ENCODE results near the gene ZNF627.

ZNF627 gene

DNA sequence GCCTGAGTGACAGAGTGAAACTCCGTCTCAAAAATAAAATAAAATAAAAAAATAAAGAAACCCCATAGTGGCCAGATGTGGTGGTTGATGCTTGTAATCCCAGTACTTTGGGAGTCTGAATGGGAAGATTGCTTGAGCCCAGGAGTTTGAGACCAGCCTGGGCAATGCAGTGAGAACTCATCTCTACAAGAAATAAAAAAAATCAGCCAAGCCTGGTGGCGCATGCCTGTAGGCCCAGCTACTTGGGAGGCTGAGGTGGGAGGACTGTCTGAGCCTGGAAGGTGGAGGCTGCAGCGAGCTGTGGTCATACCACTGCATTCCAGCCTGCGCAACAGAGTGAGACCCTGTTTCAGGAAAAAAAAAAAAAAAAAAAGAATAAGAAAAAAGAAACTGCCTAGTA lies 53.8 kb downstream of the ZNF627 start:
- no peak for DNase-seq (ENCODE audit: low read depth)
- TF ChIP-seq, protein P1, sequence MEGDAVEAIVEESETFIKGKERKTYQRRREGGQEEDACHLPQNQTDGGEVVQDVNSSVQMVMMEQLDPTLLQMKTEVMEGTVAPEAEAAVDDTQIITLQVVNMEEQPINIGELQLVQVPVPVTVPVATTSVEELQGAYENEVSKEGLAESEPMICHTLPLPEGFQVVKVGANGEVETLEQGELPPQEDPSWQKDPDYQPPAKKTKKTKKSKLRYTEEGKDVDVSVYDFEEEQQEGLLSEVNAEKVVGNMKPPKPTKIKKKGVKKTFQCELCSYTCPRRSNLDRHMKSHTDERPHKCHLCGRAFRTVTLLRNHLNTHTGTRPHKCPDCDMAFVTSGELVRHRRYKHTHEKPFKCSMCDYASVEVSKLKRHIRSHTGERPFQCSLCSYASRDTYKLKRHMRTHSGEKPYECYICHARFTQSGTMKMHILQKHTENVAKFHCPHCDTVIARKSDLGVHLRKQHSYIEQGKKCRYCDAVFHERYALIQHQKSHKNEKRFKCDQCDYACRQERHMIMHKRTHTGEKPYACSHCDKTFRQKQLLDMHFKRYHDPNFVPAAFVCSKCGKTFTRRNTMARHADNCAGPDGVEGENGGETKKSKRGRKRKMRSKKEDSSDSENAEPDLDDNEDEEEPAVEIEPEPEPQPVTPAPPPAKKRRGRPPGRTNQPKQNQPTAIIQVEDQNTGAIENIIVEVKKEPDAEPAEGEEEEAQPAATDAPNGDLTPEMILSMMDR (IDR thresholded peaks at IDR 0.05; ENCODE audit: insufficient read depth, low read depth, low read length, missing control alignments), result no peak
- H3K4me3 ChIP-seq (ENCODE audit: low read depth, low read length), result no peak overlapping the region

DNA sequence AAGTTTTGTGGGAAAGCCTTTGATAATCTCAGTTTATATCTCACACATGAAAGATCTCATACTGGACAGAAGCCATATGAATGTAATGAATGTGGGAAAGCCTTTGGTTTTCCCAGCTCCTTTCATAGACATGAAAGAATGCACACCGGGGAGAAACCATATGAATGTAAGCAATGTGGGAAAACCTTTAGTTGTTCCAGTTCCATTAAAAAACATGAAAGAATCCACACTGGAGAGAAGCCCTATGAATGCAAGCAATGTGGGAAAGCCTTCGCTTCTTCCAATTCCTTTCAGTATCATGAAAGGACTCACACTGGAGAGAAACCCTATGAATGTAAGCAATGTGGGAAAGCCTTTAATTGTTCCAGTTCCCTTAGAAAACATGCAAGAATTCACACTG lies 54.8 kb downstream of the ZNF627 start:
- TF ChIP-seq, protein P1 (IDR thresholded peaks at IDR 0.05; ENCODE audit: insufficient read depth, low read depth, low read length, missing control alignments), result no peak
- no peak for DNase-seq (ENCODE audit: low read depth)
- no peak overlapping the region for H3K4me3 ChIP-seq (ENCODE audit: low read depth, low read length)

DNA sequence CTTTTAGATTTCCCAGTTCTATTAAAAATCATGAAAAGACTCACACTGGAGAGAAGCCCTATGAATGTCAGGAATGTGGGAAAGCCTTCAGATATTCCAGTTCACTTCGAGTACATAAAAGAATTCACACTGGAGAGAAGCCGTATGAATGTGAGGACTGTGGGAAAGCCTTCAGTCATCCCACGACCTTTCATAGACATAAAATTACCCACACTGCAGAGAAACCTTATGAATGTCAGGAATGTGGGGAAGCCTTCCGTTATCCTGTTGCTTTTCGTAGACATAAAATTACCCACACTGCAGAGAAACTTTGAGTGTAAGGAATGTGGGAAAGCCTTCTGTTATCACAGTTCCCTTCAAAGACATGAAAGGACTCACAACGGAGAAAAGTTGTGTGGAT lies 55.2 kb downstream of the ZNF627 start:
- TF ChIP-seq, protein P1 (IDR thresholded peaks at IDR 0.05; ENCODE audit: insufficient read depth, low read depth, low read length, missing control alignments), result no peak
- no peak overlapping the region for H3K4me3 ChIP-seq (ENCODE audit: low read depth, low read length)
- DNase-seq (ENCODE audit: low read depth), result no peak

DNA sequence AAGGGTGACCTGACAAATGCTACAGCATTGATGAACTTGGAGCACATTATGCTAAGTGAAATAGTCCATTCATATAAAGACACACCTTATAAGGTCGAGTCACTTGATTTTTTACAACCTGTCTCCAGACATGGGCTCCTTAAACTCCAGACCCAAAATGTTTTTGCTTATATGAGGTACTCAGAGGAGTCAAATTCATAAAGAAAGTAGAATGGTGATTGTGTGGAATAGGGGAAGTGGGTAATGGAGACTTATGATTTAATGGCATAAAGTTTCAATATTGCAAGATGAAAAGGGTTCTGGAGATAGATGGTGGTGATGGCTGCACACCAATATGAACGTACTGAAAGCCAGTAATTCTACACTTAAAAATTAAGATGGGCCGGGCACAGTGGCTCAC lies 59.3 kb downstream of the ZNF627 start:
- TF ChIP-seq, protein P1 (IDR thresholded peaks at IDR 0.05; ENCODE audit: insufficient read depth, low read depth, low read length, missing control alignments), result no peak
- H3K4me3 ChIP-seq (ENCODE audit: low read depth, low read length), result no peak overlapping the region
- DNase-seq (ENCODE audit: low read depth), result no peak

DNA sequence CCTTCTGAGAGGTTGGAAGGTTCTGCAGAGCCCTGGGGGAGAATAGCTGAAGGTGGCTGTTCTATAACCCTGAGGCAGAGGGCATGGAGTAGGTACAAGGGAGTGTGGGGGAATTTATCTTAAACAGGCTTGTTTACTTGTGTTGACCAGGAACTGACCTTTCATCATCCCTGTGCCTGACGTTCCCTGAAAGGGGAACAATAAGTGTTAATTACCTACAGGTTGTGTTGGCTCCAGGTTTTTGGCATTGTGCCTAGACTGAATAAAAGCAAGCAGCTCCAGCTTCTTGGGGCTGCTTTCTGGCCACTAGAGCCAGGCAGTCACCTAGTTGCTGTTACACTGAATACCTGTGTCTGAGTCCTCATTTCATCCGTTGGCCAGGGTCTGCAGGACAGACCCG lies 60.0 kb downstream of the ZNF627 start:
- no peak for DNase-seq (ENCODE audit: low read depth)
- no peak overlapping the region for H3K4me3 ChIP-seq (ENCODE audit: low read depth, low read length)
- TF ChIP-seq, protein P1 (IDR thresholded peaks at IDR 0.05; ENCODE audit: insufficient read depth, low read depth, low read length, missing control alignments), result no peak

DNA sequence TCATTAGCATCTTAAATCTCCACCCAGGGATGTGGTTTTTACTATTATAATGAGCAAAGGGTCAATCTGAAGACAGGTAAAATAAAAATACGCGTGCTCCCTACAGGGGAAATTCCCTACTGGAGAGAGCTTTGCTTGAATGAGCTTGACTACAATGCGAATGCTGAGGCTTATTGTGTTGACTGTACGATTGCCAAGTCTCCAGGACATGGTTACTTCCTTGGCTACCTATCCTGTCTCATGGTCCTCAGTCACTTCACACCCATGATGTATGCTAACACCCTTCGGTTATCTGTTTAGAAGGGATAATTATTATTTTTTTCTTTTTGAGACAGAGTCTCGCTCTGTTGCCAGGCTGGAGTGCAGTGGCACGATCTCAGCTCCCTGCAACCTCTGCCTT lies 61.7 kb downstream of the ZNF627 start:
- no peak for DNase-seq (ENCODE audit: low read depth)
- no peak overlapping the region for H3K4me3 ChIP-seq (ENCODE audit: low read depth, low read length)
- TF ChIP-seq, protein P1 (IDR thresholded peaks at IDR 0.05; ENCODE audit: insufficient read depth, low read depth, low read length, missing control alignments), result no peak

DNA sequence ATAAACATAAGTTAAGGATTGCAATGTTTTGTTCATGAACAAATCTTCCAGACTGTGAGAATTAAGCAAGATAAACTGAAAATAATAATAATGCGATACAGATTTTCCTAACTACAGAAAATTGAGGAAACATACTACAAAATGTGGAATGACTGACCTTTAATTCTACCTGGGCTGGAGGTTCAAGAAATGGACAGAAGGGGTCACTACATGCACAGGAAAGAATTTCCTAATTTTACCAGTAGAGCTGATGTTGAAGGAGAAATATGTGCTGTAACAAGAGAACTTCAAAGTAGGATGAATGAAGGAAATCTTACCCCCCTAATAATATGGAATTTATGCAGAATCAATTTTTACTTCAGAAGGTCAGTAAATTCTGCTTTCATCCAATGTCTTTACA lies 62.3 kb downstream of the ZNF627 start:
- DNase-seq (ENCODE audit: low read depth), result no peak
- TF ChIP-seq, protein P1 (IDR thresholded peaks at IDR 0.05; ENCODE audit: insufficient read depth, low read depth, low read length, missing control alignments), result no peak
- H3K4me3 ChIP-seq (ENCODE audit: low read depth, low read length), result no peak overlapping the region
